Lung (tissue), 12 donors: ENCODE measurements around the gene HLA-DRB1. TPM values are rescaled to one million over a fixed set of nuclear protein-coding genes. Genes with fewer than 3 reads are reported as not detected.

Experiments used
- ATAC-seq: fragments of 200-7000 bp; cut with Tn5 transposase; one replicate; pipeline ENCODE4 v1.9.1; 2020; ENCODE audit warnings: moderate number of reproducible peaks; ENCODE audit not compliant: insufficient read depth, low FRiP score
- DNase-seq, 3 donors: peaks; one replicate each; pipeline ENCODE4 v3.0.0-alpha.2; 2013 to 2017
- H3K27ac ChIP-seq, 2 donors: one replicate each; pipeline ENCODE4 v1.5.1; 2013; ENCODE audit warnings: mild to moderate bottlenecking in 2 of 2, moderate library complexity in 2 of 2, control low read depth in 1 of 2, inconsistent platforms in 1 of 2, low read depth in 1 of 2, low read length in 1 of 2
- H3K27me3 ChIP-seq, 3 donors: one replicate each; pipeline ENCODE4 v1.5.1; 2013; ENCODE audit warnings: low read length in 2 of 3; ENCODE audit not compliant: control insufficient read depth in 3 of 3, insufficient read depth in 3 of 3
- H3K36me3 ChIP-seq, 4 donors: one replicate each; pipeline ENCODE4 v1.5.1; 2013; ENCODE audit warnings: low read length in 4 of 4, mild to moderate bottlenecking in 1 of 4, moderate library complexity in 1 of 4; ENCODE audit not compliant: control insufficient read depth in 4 of 4, insufficient read depth in 4 of 4
- H3K4me1 ChIP-seq, 5 donors: one replicate each; pipeline ENCODE4 v1.5.1; 2013; ENCODE audit warnings: low read length in 5 of 5, mild to moderate bottlenecking in 2 of 5, moderate library complexity in 1 of 5; ENCODE audit not compliant: control insufficient read depth in 5 of 5, insufficient read depth in 5 of 5
- H3K4me3 ChIP-seq: one replicate; pipeline ENCODE4 v1.5.1; 2013; ENCODE audit warnings: mild to moderate bottlenecking, control low read depth, moderate library complexity
- H3K9ac ChIP-seq, 2 donors: one replicate each; pipeline ENCODE4 v1.5.1; 2013; ENCODE audit warnings: low read length in 2 of 2, control low read depth in 1 of 2; ENCODE audit not compliant: insufficient read depth in 1 of 2
- H3K9me3 ChIP-seq, 4 donors: one replicate each; pipeline ENCODE4 v1.5.1; 2013; ENCODE audit warnings: low read length in 3 of 4, mild to moderate bottlenecking in 1 of 4, moderate library complexity in 1 of 4; ENCODE audit not compliant: control insufficient read depth in 4 of 4, insufficient read depth in 3 of 4
- CTCF ChIP-seq: IDR thresholded peaks from 2 replicates; pipeline ENCODE4 v1.5.1; 2012; ENCODE audit warnings: mild to moderate bottlenecking; ENCODE audit errors: control extremely low read depth, extremely low read depth
- WGBS, 2 donors: extraction: QIAGEN DNeasy Blood & Tissue Kit; methylation state at CpG; one replicate each; pipeline ENCODE4 v1.1.7; 2013; 5-methylcytosine and 5-hydroxymethylcytosine counted together
- polyA plus RNA-seq, 2 donors: library from polyadenylated mRNA; stranded (reverse); fragments of 200-250 nt; gene quantifications; one replicate each; pipeline ENCODE4 v1.2.1, GENCODE V29; 2013
- total RNA-seq, 2 donors: library from RNA; depleted of rRNA in 1 of 2; stranded (reverse); fragments of >200 nt in 1 of 2; gene quantifications; one replicate each; pipeline ENCODE4 v1.2.1, GENCODE V29; 2014 to 2021
- donor health status: control.
- donor health status: control.
- donor health status: Bipolar disorder and iron deficiency.
- donor health status: healthy.
- donor health status: DM: yes; HTN: yes; CAD: no.

Gene HLA-DRB1
- total and polyA plus RNA-seq, 4 donors: 87.1 to 479 (median 416) TPM

GRCh38 chr6:32608362-32608761, 18.7 kb upstream of the HLA-DRB1 start:
- DNase-seq: no peak
- no peak overlapping the region for H3K9ac ChIP-seq
- no peak overlapping the region for H3K4me3 ChIP-seq
- no peaks in the 10 kb centered on the region for H3K27me3 ChIP-seq
- no peak for TF ChIP-seq CTCF
- WGBS, 2 donors: 30 to 72% methylated on average over 3 of the region's 3 CpGs
- H3K27ac ChIP-seq: no peak overlapping the region
- H3K36me3 ChIP-seq: no peaks in the 10 kb centered on the region
- no peak for ATAC-seq
- no peaks in the 10 kb centered on the region for H3K4me1 ChIP-seq
- no peaks in the 10 kb centered on the region for H3K9me3 ChIP-seq

- Histone ChIP-seq H3K27ac (no peak overlapping the region), H3K4me3 (no peak overlapping the region), H3K4me1 (no peaks in the 10 kb centered on the region), H3K9ac (no peak overlapping the region), H3K9me3 (no peaks in the 10 kb centered on the region), H3K36me3 (no peaks in the 10 kb centered on the region), H3K27me3 (peaks cover 0 to 2% (median 0%) of the 10 kb centered on the region in 3 donors)
- DNase-seq (no peak), ATAC-seq (no peak)
- 50 to 71% methylated on average over 2 of the region's 2 CpGs for WGBS, 2 donors
- TF ChIP-seq CTCF: no peak
Observed at GRCh38 chr6:32607988-32608298, 18.3 kb upstream of the HLA-DRB1 start.

GRCh38 chr6:32607263-32607987, 17.8 kb upstream of the HLA-DRB1 start:
- ATAC-seq (no peak), DNase-seq (no peak)
- H3K9me3 ChIP-seq: no peaks in the 10 kb centered on the region
- H3K4me3 ChIP-seq: no peak overlapping the region
- peak overlapping the region in 1 of 2 donors; percentile 53 for H3K27ac ChIP-seq
- H3K36me3 ChIP-seq: no peaks in the 10 kb centered on the region
- no peaks in the 10 kb centered on the region for H3K4me1 ChIP-seq
- no peak for TF ChIP-seq CTCF
- peaks cover 0 to 2% (median 0%) of the 10 kb centered on the region in 3 donors for H3K27me3 ChIP-seq
- H3K9ac ChIP-seq: no peak overlapping the region
- 50 to 84% methylated on average over 3 to 4 of the region's 4 CpGs for WGBS, 2 donors

GRCh38 chr6:32604434-32604877, 14.8 kb upstream of the HLA-DRB1 start:
- peaks cover 0 to 2% (median 0%) of the 10 kb centered on the region in 3 donors for H3K27me3 ChIP-seq
- DNase-seq (no peak), ATAC-seq (peak; percentile 77)
- H3K27ac ChIP-seq: peak overlapping the region in 1 of 2 donors; percentile 84
- WGBS, 2 donors: 0 to 8% methylated on average over 3 of the region's 3 CpGs
- H3K9me3 ChIP-seq: no peaks in the 10 kb centered on the region
- no peak overlapping the region for H3K9ac ChIP-seq
- no peak overlapping the region for H3K4me3 ChIP-seq
- no peaks in the 10 kb centered on the region for H3K36me3 ChIP-seq
- H3K4me1 ChIP-seq: no peaks in the 10 kb centered on the region
- no peak for TF ChIP-seq CTCF
